GM21528 (cell line): ENCODE results near the gene TRIM9.

ENCODE experiments used
- ATAC-seq: cut with Tn5 transposase; IDR thresholded peaks from one replicate; pipeline ENCODE4 v1.9.1; 2021; ENCODE audit warnings: mild to moderate bottlenecking, moderate library complexity; ENCODE audit not compliant: unreplicated experiment, low FRiP score

Gene TRIM9

DNA sequence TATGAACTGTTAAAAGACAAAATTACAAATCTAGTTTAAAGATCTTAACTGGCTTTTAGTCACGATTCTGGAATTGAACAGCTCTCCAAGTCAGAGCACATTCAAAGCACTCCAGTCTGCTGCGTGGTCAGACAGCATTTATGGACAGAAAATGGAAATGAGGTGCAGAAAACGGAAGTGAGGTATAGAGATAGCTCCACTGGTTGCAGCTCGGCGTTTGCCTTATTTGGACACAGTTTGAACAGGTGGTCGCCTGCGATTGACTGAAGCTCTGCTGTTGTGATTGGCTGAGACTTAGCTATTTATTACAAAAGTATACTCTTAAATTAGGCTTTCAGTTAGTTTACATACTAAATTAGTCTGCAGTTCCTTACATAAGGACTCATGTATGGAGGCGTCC lies 28.3 kb downstream of the TRIM9 start:
- no peak for ATAC-seq

DNA sequence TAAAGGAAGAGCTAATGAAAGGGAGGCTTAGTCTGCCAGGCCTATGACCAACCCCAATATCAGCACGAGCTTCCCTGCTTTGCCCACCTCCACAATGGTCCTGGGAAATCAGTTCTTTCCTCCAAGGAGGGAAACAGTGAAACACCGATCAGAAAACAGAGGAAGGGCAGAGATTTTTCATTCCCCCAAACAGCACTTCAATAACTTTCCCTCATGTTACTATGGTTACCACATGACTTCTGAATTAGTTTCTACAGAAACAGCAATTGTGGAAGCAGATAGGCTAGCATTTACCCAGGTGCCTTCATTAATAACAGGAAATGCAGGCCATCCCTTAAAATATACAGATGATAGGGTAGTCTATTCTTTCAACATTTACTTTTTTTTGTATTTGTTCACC lies 35.9 kb downstream of the TRIM9 start:
- ATAC-seq: no peak

DNA sequence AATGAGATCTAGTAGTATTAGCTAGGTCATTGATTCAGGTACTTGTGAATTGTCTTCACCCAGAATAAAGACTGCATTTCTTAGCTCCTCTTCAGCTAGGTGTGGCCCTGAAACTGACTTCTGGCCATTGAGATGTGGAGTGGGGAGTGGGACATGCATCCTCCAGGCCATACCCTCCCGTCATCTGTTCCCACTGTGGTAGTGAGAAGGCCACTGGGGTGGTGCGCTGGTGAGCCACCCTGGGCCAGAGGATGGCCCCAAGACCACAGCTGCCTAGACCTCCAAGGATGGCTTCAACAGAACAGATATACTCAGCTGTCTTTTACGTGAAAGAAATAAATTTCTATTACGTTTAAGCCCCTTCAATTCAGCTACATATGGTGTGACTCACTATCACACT lies 36.5 kb downstream of the TRIM9 start:
- ATAC-seq: no peak

DNA sequence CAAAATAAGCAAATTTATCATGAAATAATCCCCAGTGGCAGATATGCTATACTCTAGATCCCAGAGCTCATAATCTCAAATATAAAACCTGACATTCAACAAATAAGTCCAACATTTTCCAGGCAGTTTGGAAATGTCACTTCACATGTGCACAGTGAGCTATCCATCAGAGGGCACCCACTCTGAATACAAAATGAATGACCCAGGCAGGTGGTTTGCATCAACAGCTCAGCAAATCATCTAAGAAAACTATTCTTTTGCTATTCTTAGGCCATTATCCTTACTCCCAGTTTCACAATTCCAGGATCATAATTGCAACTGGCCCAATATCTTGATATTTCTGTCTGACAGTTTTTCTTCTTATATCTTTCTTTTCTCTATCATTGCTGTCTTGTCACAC lies 38.5 kb downstream of the TRIM9 start:
- no peak for ATAC-seq

DNA sequence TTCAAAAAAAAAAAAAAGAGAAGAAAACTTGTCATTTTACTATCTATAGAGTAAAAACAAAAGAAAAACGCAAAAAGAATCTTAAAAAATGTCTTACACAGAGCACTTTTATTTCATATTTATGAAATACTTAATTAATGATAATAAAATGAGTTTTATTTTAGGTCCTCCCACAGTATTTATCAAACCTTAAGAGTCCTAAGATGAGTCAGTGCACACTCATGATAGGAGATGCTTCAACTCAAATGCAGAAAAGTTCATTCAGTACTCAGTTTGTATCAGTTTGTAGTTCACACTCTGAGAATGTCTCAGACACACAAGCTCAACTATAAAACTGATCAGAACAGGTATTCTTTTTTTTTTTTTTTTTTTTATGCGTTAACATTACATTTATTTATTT lies 41.7 kb downstream of the TRIM9 start:
- no peak for ATAC-seq

DNA sequence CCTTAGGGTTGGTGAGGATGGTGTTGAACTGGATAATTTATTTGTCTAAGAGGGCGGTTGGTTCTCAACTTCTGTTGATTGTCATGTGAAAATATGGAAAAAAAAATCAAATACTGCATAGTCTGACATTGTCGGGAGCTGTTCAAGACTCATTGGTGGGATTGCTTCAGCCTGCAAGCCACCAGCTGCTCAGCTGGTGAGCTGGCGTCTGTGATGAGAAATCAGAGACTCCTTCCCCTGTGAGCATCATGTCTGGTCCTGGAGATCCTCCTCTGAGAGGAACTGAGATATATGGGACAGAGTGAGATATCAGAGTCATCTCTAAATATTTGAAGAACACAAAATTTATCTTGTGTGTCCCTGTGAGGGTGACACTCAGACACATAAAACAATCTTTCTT lies 49.9 kb downstream of the TRIM9 start:
- no peak for ATAC-seq

DNA sequence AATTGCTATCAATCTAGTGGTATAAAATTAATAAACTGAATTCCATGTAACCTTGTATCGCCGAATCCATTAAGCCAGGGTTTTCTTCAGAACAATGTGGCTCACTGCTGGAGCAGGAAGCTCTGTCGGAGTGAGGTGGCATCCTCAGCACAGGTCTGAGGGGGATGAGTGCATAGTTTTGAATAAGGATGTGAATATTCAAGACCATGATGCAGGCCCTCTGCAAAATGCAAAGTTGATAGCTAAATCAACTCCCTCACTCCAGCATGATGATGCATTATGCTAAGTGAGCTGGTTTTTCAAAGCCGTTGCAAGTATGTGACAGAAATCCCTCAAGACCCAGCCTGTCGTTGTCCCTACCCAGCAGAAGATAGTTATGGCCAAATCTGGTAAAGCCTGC lies 53.0 kb downstream of the TRIM9 start:
- ATAC-seq: no peak

DNA sequence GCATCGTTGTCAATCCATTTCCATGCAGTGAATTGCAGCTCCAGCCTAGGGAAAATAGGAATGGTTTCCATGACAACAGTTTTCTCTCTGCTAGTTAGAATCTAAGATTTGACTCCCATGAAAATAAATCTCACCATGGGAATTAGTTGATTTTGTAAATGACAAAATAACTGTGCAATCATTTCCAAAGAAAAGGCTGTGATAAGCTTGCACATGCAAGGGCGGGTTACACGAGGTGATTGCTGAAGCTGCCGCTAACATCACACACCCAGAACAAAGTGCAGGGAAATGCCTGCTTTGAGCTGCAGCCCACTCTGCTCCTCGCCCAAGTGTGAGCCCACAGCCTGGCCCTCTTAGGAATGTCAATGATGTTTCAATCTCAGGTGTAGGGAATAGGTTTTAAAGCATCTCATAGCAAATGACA lies 53.8 kb downstream of the TRIM9 start:
- ATAC-seq: no peak

DNA sequence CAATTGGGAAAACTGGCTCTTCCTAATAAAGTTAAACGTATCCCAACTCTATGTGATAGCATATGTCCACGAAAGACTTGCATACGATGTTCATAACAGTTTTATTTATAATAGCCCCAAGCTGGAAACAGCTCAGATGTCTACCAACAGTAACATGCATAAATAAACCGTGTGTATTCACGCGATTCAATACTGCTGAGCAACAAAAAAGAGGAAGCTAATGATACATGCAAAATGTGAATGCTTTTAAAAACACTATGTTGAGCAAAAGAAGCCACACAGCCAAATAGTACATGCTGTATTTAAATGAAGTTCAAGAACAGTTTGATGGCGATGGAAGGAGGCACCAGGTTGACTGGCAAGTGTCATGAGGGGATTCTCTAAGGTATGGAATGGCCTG lies 55.7 kb downstream of the TRIM9 start:
- ATAC-seq: no peak

DNA sequence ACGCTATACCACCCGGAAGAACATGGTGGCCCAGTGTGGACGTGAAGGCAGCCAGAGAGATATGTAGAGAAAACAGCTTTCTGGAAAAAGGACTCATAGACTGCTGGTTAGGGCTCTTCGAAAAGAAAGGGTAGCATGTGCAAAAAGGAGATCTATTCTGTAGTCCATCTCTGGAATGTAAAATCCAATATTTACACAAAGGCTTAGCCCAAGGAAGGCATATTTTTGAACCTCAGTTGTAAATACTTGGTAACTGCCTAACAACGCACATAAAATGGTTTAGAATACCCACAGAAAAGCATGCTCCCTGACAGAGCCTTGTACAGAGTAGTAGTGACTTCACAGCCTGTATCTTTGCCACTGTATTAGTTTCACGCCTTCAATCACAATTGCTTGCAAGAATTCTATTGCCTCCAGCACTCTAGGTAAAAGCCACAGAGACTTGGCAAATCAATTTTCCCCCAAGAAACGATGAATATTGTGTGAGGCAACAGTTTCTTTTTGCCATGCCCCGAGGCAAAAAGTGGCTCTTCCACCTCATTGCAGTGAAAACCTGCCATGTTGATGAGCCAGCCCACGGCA lies 59.2 kb downstream of the TRIM9 start:
- ATAC-seq: no peak

DNA sequence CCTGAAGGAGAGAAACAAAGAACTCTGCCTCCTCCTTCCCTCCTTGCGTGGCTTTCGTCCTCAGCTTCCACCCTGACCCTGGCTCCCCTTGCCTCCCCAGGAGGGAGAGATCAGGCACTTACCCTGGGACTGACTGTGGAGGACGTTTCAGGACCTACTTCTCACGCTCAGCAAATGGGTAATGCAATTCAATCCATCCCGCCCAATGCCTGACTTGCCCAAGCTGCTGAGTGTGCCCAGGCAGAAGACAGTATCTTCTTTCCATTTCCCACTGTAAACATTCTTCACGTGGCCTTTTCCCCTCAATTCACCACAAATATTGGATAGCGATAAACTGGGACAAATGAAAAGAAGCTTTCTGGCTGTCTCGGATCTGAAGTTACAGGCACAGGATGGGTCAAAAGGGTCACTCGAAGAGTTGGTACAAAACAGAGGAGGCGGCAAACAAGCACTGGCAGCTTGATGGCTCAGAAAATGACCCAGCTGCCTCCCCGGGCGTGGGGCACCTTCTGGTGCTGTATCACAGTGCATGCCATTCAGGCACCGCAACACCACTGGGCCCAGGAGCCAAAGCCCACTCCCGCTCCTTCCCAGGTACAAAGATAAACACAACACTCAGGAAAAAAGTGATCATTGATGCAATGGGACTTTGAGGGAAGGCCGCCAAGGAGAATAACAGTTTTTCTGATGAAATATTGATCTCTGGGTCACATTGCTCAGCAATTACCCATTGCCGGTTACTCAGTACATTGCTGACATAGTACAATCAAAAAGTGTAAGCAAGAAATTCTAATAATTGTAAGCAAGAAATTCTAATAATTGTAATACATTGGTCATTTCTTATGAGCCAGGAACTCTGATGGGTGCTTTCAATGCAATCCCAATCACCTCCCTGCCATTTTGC lies 65.8 kb downstream of the TRIM9 start:
- ATAC-seq: no peak

DNA sequence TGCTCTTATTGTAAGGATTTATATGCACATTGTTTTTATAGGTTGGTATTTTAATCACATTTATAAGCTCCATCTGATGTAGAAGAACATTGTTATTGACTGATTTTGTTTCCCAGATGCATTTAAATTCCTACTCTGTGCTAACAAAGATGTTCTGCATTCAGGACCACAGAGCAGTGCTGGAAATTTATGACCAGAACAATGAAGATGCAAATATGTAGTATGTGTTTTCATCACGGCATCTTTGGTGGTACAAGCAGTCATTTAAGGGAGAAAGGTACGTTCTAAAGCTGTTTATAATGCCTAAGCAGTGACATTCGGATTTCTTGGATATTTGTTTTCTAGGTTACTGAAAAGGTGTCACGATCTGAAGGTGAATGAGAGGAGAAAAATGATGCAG lies 66.5 kb downstream of the TRIM9 start:
- ATAC-seq: no peak

DNA sequence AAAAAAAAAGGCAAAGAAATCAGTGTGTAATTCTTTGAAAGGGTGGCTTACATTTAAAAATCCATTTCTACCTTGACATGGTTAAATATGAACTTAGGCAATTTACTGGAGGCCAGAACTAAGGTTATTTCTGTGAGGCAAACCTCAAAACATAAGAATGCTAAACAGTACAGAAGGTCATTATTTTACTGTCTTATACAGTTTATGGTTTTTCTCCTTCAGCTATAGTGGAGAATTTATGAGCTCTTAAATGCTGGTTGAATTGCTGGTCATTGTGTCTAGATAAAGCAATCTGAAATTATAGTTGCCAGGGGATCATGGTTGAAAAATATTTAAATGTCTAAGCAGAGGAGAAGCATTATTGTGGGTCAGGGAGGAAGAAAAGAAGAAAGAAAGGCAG lies 70.5 kb downstream of the TRIM9 start:
- ATAC-seq: no peak

DNA sequence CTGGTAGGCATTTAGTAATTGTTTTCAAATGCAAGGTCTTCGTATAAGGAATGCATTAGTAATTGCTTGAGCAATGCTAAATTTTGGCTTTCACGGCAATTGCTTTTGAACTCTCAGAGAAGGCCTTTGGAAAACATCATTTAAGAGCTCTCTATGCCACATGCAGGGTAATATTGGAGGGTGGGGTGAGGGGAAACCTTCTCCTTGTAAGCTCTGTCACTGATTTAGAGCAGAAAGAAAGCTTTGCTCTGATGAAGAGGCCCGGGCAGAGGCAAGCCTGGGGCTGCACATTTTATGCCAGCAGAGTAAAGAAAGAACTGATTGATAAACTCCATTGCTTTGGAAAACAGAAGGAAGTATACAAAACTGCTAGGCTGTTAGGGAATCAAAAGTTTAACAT lies 70.9 kb downstream of the TRIM9 start:
- ATAC-seq: no peak

DNA sequence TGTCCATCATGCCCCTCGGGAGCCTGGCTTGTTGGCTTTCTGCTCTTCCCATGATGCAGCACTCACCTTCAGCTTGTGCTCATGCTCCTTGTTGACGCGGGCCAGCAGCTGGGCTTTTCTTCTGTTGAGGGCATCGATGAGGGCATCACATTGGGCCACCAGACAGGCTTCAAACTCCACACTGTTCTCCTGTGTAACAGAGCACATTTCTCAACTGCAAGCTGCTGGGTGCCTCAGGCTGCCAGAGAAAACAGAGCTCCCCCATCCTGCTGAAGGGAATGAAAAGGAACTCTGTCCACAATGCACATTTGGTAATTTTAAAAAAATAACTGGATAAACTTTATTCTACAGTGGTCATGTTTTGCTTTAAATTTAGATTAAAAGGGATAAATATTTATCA lies 72.1 kb downstream of the TRIM9 start:
- ATAC-seq: no peak

DNA sequence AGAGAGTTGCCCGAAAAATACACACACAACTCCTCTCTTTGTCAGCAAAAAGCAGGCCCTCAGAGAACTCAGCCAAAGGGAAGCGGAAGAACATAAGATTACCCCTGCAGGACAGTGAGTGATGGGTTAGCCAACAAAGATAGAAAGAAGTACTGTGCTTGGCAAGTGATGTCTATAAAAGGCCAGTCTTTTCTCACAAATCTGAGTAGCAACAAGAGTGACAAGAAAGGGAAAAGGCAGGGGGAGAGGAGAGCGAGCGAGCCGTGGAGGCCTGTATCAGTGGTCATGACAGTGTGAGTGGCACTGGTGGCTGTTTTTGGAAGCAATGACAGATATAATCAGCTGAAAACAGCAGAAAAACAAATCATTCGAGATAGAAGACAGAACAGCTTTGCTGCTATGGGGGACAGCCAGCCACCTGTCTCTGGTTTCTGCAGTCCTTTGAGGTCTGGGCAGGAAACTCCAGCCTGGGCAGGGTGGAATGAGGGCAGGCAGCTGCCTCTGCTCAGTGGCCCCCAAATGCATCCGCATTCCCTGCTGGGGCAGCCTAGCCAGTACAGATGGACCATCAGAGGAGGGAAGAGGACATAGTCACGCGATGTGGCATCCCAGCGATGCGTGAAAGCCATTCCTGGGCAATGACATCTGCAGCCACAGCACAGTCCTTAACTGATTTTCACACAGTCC lies 74.7 kb downstream of the TRIM9 start:
- no peak for ATAC-seq

DNA sequence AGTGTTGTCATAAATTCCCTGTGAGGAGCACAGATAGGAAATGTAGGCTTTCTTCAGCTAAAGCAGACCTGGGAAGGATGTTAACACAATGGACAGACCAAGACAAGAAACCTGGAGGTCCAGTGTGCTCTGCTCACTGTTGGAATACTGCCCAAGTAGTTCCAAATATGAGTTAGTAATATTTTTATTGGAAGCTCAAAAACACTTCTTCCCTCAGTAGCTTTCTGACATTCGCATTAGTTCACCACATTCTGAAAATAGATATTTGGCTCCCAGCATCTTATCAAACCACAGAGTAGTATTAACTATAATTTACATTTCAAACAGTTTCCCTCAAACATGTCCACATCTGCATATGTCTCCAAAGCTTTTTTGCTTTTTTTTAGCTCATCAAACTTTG lies 75.8 kb downstream of the TRIM9 start:
- no peak for ATAC-seq

DNA sequence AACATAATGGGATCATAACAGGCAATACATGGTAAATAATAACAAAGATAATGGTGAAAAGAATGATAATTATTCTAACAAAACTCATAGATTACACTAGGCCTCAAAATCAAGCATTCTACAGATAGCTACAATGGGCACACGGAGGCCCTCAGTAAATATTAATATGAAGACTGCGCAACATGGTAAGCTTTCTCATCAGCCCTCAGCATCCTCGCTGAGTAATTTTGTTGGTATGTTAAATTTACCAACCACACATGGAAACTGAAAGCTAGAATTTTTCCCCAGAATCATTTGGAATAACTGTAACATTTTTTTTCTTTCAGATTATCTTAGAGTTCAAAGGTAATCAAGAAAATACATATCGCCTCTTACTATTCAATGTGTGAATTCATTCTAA lies 76.4 kb downstream of the TRIM9 start:
- ATAC-seq: no peak

DNA sequence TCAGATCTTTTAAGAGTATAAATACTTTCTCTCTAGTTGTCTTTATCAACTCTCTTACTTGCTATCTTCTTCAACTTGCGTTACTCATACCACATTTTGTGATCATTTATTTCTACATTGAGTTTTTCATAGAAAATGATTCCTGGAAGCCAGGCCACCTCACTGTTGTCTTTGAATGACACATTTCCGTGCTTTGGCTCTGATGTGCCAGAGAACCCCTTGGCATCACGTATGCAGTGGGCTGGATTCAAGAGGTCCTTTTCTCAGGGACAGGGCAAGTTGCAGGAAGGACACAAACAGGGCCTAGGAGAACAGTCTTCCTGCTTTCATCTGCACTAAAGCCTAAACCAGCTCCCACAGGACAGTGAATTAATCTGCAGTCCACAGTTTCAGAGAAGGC lies 80.3 kb downstream of the TRIM9 start:
- no peak for ATAC-seq

DNA sequence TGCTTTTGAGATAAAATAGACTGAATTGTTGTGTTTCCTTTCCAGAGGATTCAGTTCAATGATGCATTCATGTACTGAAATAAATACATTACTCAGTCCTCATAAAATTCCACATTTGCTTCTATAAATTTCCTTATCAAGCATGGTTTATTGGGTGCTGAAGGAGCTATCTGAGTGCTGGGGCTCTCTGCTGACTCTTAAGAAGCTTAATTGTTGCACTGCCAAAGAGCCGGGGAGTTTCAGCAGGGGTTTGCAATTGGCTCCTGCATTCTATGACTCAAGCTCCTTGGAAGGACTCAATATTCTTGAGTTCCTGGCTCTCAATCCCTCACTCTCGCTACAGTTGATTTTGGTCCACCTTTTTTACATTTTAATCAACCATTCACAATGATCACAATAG lies 80.8 kb downstream of the TRIM9 start:
- no peak for ATAC-seq

DNA sequence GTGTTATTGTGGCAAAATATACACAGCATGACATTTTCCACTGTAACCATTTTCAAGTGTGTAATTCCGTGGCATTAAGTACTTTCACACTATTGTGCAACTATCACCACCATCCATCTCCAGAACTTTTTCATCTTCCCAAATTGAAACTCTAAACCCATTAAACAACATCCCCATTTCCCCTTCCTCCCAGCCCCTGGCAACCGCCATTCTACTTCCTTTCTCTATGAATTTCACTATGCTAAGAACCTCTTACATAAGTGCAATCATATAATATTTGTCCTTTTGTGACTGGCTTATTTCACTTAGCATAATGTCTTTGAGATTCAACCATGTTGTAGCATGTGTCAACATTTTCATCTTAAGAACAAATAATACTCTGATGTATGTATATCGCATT lies 82.8 kb downstream of the TRIM9 start:
- ATAC-seq: no peak

DNA sequence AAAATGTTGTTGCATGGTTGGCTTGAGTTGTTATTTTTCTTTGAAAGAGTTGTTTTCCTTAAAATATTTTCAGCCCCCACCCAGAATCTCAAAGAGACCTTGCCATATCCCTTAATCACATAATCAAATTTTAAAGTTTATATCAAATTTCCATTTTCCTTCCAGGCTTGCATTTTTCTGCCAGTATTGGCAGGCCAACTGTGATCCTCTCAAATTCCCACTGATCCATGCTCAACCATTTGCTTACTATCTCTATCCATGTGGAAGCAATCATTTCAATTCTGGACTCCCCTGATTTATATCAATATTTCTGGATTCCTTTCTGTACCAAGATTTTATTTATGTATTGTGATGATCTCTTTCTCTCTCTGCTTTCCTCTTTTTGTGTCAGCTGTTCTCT lies 86.5 kb downstream of the TRIM9 start:
- no peak for ATAC-seq
